CD8-positive, alpha-beta memory T cell (primary cell): ENCODE results near the gene SUMF1. TPM values are rescaled to one million over a fixed set of nuclear protein-coding genes. Genes with fewer than 3 reads are reported as not detected.

Experiments used
- CTCF ChIA-PET: fragments of 350-600 bp; sonication (Branson Sonifier 250); formaldehyde crosslinking; loops from one replicate; lab custom pipeline; 2021; ENCODE audit warnings: antibody characterized with exemption; lab: Charles Lee
- POLR2A ChIA-PET: fragments of 350-600 bp; sonication (Branson Sonifier 250); formaldehyde crosslinking; loops from one replicate; lab custom pipeline; 2021; ENCODE audit warnings: antibody characterized with exemption; lab: Charles Lee
- DNase-seq, 5 donors: peaks; one replicate each; pipeline versions ENCODE4 v3.0.0 to v3.0.0-alpha.2; 2020 to 2022; ENCODE audit warnings: mixed read lengths in 1 of 5
- H3K27ac ChIP-seq: one replicate; pipeline ENCODE4 v1.7.0; 2013; ENCODE audit warnings: low read depth, mild to moderate bottlenecking, low read length, moderate library complexity
- H3K27me3 ChIP-seq: 2 replicates; pipeline ENCODE4 v1.7.0; 2013; ENCODE audit warnings: low read length, mild to moderate bottlenecking; ENCODE audit not compliant: insufficient read depth, poor library complexity, severe bottlenecking
- H3K36me3 ChIP-seq: 2 replicates; pipeline ENCODE4 v1.7.0; 2013; ENCODE audit warnings: mild to moderate bottlenecking, low read length, moderate library complexity; ENCODE audit not compliant: insufficient read depth
- H3K4me1 ChIP-seq: 2 replicates; pipeline ENCODE4 v1.7.0; 2013; ENCODE audit warnings: mild to moderate bottlenecking, low read length, moderate library complexity; ENCODE audit not compliant: insufficient read depth
- H3K4me3 ChIP-seq: 2 replicates; pipeline ENCODE4 v1.7.0; 2013; ENCODE audit warnings: mild to moderate bottlenecking, low read length
- H3K9me3 ChIP-seq: 2 replicates; pipeline ENCODE4 v1.7.0; 2013; ENCODE audit warnings: mild to moderate bottlenecking, low read length
- H3K27ac Mint-ChIP-seq, 8 donors: one replicate each; pipeline ENCODE4 v1.8.0; 2020 to 2021; ENCODE audit warnings: mixed read lengths in 8 of 8, mild to moderate bottlenecking in 6 of 8, inconsistent platforms in 3 of 8, moderate library complexity in 3 of 8
- H3K27me3 Mint-ChIP-seq, 2 donors: one replicate each; pipeline ENCODE4 v1.8.0; 2020 to 2021; ENCODE audit warnings: mixed read lengths in 2 of 2, mild to moderate bottlenecking in 1 of 2, moderate library complexity in 1 of 2
- H3K36me3 Mint-ChIP-seq, 3 donors: one replicate each; pipeline ENCODE4 v1.8.0; 2020 to 2021; ENCODE audit warnings: mixed read lengths in 3 of 3, inconsistent platforms in 1 of 3, mild to moderate bottlenecking in 1 of 3
- H3K4me1 Mint-ChIP-seq, 3 donors: one replicate each; pipeline ENCODE4 v1.8.0; 2020 to 2021; ENCODE audit warnings: mixed read lengths in 3 of 3, inconsistent platforms in 1 of 3, mild to moderate bottlenecking in 1 of 3
- H3K4me3 Mint-ChIP-seq, 7 donors: one replicate each; pipeline ENCODE4 v1.8.0; 2020 to 2021; ENCODE audit warnings: mixed read lengths in 7 of 7, mild to moderate bottlenecking in 6 of 7, moderate library complexity in 4 of 7, inconsistent platforms in 2 of 7
- H3K9me3 Mint-ChIP-seq, 5 donors: one replicate each; pipeline ENCODE4 v1.8.0; 2020 to 2022; ENCODE audit warnings: mixed read lengths in 5 of 5, mild to moderate bottlenecking in 3 of 5, moderate library complexity in 2 of 5, inconsistent platforms in 1 of 5
- polyA plus RNA-seq: library from polyadenylated mRNA; unstranded; fragments of 300-500 nt; fragmentation: Illumina TruSeq; gene quantifications from one replicate; pipeline ENCODE4 v1.2.3, GENCODE V29; 2021
- total RNA-seq, 2 experiments: library from RNA; stranded (reverse); gene quantifications; one replicate each; pipeline ENCODE4 v1.2.3, GENCODE V29; 2021

The SUMF1 gene
- total and polyA plus RNA-seq, 3 experiments from 2014 or later, result 12.1 to 28.7 (median 13.0) TPM

DNA sequence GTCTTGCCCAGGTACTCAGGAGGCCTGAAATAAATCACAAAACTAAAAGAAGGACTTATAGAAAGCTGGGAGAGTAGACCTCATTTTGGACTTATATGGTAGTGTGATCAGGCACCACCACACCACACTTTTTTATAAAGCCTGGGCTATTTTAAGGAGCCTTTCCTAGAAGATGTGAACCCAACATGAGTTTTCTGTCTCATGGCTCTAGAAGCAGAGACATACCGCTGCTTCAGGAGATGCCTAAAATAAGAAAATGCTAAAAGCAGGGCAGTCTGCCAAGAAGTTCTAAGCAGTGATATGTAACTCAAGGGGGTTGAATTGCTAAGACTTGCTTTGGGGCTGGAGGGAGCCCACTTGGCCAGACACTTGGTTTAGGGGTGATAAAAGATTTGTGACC, 49.6 kb downstream of the SUMF1 start:
- H3K4me3 Mint-ChIP-seq, result no peak overlapping the region
- no peaks in the 10 kb centered on the region for H3K27me3 Mint-ChIP-seq
- Histone ChIP-seq H3K9me3 (no peaks in the 10 kb centered on the region), H3K36me3 (no peaks in the 10 kb centered on the region), H3K4me1 (no peaks in the 10 kb centered on the region), H3K27ac (no peak overlapping the region), H3K4me3 (no peak overlapping the region), H3K27me3 (no peaks in the 10 kb centered on the region)
- peak overlapping the region in 1 of 8 donors; percentile 47 for H3K27ac Mint-ChIP-seq
- H3K9me3 Mint-ChIP-seq, result no peaks in the 10 kb centered on the region
- DNase-seq, result no peak
- ChIA-PET CTCF (no interaction called here), POLR2A (no interaction called here)
- H3K4me1 Mint-ChIP-seq, result no peaks in the 10 kb centered on the region
- peaks cover 0 to 54% (median 7%) of the 10 kb centered on the region in 3 donors for H3K36me3 Mint-ChIP-seq

DNA sequence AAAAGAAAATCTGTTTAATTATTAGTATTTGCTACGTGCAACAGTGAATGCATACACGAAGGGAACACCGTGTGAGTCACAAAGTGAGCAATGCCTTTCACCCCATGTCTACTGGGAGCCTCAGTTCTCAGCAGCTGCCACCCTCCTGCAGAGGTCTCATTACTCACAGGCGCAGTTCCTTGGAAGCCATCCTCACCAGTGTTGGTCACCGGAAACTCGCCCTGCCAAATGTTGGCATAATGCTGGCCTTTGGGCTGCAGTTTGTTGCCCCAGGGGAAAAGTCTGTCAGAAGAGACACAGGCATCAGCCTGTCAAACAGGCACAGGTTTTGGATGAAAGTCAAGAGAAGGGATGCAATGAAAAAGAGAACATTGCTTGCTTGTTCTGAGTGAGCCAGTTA, 50.1 kb downstream of the SUMF1 start:
- H3K4me1 Mint-ChIP-seq, result no peaks in the 10 kb centered on the region
- H3K27ac ChIP-seq, result no peak overlapping the region
- no peak for DNase-seq
- H3K27ac Mint-ChIP-seq, result peak overlapping the region in 1 of 8 donors; percentile 76
- H3K36me3 Mint-ChIP-seq, result peaks cover 0 to 58% (median 9%) of the 10 kb centered on the region in 3 donors
- no peaks in the 10 kb centered on the region for H3K4me1 ChIP-seq
- H3K9me3 Mint-ChIP-seq, result no peaks in the 10 kb centered on the region
- POLR2A ChIA-PET, result no interaction called here
- no peak overlapping the region for H3K4me3 Mint-ChIP-seq
- no peaks in the 10 kb centered on the region for H3K36me3 ChIP-seq
- no peaks in the 10 kb centered on the region for H3K27me3 Mint-ChIP-seq
- CTCF ChIA-PET, result no interaction called here
- H3K4me3 ChIP-seq, result no peak overlapping the region
- H3K27me3 ChIP-seq, result no peaks in the 10 kb centered on the region
- no peaks in the 10 kb centered on the region for H3K9me3 ChIP-seq

DNA sequence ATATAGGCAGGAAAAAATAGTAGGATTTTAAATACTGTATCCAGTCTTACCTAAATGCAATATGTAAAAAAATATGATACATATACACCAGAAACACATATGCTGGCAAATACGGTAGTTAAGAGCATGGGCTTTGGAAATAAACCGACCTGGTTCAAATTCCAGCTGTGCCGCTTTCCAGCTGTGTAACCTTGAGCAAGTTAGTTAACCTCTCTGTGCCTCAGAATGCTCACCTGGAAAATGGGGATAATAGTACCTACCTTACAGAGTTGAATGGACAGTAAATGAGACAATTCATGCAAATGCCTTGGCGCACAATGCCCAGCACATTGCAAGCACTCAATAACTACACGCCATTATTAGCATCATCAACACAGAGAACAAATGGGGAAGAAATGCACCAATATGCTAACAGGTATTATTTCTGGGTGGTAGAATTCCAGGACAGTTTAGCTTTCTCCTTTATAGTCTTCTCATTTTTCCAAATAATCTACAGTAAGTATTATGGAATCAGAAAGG, 50.6 kb downstream of the SUMF1 start:
- H3K36me3 Mint-ChIP-seq, result peaks cover 0 to 61% (median 9%) of the 10 kb centered on the region in 3 donors
- no peak overlapping the region for H3K4me3 ChIP-seq
- no peaks in the 10 kb centered on the region for H3K27me3 Mint-ChIP-seq
- CTCF ChIA-PET, result no interaction called here
- H3K27ac ChIP-seq, result no peak overlapping the region
- DNase-seq, result no peak
- POLR2A ChIA-PET, result no interaction called here
- no peaks in the 10 kb centered on the region for H3K36me3 ChIP-seq
- H3K4me3 Mint-ChIP-seq, result no peak overlapping the region
- H3K4me1 Mint-ChIP-seq, result no peaks in the 10 kb centered on the region
- no peaks in the 10 kb centered on the region for H3K4me1 ChIP-seq
- no peaks in the 10 kb centered on the region for H3K9me3 Mint-ChIP-seq
- H3K27ac Mint-ChIP-seq, result no peak overlapping the region
- H3K9me3 ChIP-seq, result no peaks in the 10 kb centered on the region
- H3K27me3 ChIP-seq, result no peaks in the 10 kb centered on the region

DNA sequence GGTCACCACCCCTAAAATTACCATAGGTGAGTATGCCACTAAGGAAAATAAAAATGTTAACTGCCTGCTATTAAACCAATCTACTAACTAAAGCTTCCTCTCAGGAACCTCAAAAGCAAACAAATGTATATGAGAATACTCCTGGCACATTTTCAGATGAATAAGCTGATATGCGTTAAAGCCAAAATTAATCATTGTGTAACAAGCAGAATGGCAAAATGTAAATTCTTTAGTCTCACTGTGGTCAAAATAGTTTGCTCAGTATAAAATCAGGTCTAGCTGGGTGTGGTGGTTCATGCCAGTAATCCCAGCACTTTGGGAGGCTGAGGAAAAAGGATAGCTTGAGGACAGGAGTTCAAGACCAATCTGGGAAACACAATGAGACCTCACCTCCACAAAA, 53.6 kb downstream of the SUMF1 start:
- CTCF ChIA-PET, result interaction anchor here (1.3 to 1.8 kb wide), 3 partner anchors 10 to 63 kb away, joined by 3 to 4 read pairs (median 3); no protein-coding TSS in a partner anchor
- H3K4me1 ChIP-seq, result peaks cover 7% of the 10 kb centered on the region
- H3K27me3 Mint-ChIP-seq, result no peaks in the 10 kb centered on the region
- H3K9me3 Mint-ChIP-seq, result no peaks in the 10 kb centered on the region
- H3K36me3 Mint-ChIP-seq, result peaks cover 0 to 68% (median 19%) of the 10 kb centered on the region in 3 donors
- POLR2A ChIA-PET, result no interaction called here
- H3K27ac ChIP-seq, result no peak overlapping the region
- H3K27me3 ChIP-seq, result no peaks in the 10 kb centered on the region
- no peaks in the 10 kb centered on the region for H3K36me3 ChIP-seq
- DNase-seq, result no peak
- no peaks in the 10 kb centered on the region for H3K9me3 ChIP-seq
- peaks cover 14 to 15% (median 14%) of the 10 kb centered on the region in 3 donors for H3K4me1 Mint-ChIP-seq
- no peak overlapping the region for H3K4me3 Mint-ChIP-seq
- H3K27ac Mint-ChIP-seq, result no peak overlapping the region
- H3K4me3 ChIP-seq, result no peak overlapping the region

DNA sequence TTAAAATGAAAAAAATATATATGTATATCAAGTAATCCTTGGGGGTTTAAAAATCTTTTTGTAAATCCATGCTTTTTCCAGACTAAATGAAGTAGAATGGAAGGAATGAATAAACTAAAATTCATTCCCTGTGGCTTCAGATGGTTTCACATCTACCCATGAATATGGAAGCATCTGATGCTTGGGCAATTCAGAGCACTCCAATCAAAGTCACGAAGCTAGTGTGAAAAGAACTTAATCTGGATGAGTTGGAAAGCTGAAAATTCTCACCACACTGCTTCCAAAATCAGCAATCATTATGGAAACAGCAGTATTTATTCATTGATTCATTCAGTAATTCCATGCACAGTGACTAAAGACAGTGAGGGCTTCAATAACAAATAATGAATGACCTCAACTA, 55.2 kb downstream of the SUMF1 start:
- no peak overlapping the region for H3K4me3 Mint-ChIP-seq
- CTCF ChIA-PET, result interaction anchor here (1.5 kb wide), 1 partner anchor 61 kb away, joined by 3 read pairs; no protein-coding TSS in a partner anchor
- Histone ChIP-seq H3K27me3 (no peaks in the 10 kb centered on the region), H3K4me1 (peaks cover 7% of the 10 kb centered on the region), H3K9me3 (no peaks in the 10 kb centered on the region), H3K27ac (no peak overlapping the region), H3K4me3 (no peak overlapping the region), H3K36me3 (no peaks in the 10 kb centered on the region)
- no peak for DNase-seq
- no peak overlapping the region for H3K27ac Mint-ChIP-seq
- POLR2A ChIA-PET, result no interaction called here
- no peaks in the 10 kb centered on the region for H3K9me3 Mint-ChIP-seq
- H3K4me1 Mint-ChIP-seq, result peaks cover 19 to 27% (median 25%) of the 10 kb centered on the region in 3 donors
- H3K27me3 Mint-ChIP-seq, result no peaks in the 10 kb centered on the region
- peaks cover 0 to 71% (median 23%) of the 10 kb centered on the region in 3 donors for H3K36me3 Mint-ChIP-seq

DNA sequence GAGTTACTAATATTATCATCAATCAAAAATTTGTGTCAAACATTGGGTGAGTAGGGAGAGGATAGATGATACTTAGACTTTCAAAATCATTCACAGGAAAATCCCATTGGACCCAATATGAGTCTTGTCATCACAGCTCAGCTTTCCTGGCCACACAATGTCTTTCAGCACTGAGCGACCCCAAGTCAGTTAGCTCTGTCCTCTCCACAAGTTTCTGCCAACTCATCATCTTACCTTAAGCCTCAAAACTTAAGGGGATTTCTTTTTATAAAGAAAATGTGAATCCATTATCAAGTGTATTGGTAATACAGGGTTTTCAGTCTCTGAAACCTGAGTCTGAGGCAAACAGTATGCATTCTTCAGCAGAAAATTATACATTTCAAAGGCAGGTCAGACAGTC, 55.8 kb downstream of the SUMF1 start:
- H3K4me1 ChIP-seq, result peaks cover 7% of the 10 kb centered on the region
- CTCF ChIA-PET, result no interaction called here
- H3K9me3 ChIP-seq, result no peaks in the 10 kb centered on the region
- no peaks in the 10 kb centered on the region for H3K27me3 ChIP-seq
- POLR2A ChIA-PET, result no interaction called here
- DNase-seq, result no peak
- Mint-ChIP-seq H3K4me1 (peaks cover 22 to 30% (median 29%) of the 10 kb centered on the region in 3 donors), H3K27me3 (no peaks in the 10 kb centered on the region), H3K9me3 (no peaks in the 10 kb centered on the region), H3K36me3 (peaks cover 0 to 69% (median 21%) of the 10 kb centered on the region in 3 donors), H3K4me3 (no peak overlapping the region), H3K27ac (peak overlapping the region in 1 of 8 donors; percentile 61)
- no peak overlapping the region for H3K4me3 ChIP-seq
- no peaks in the 10 kb centered on the region for H3K36me3 ChIP-seq
- H3K27ac ChIP-seq, result no peak overlapping the region

DNA sequence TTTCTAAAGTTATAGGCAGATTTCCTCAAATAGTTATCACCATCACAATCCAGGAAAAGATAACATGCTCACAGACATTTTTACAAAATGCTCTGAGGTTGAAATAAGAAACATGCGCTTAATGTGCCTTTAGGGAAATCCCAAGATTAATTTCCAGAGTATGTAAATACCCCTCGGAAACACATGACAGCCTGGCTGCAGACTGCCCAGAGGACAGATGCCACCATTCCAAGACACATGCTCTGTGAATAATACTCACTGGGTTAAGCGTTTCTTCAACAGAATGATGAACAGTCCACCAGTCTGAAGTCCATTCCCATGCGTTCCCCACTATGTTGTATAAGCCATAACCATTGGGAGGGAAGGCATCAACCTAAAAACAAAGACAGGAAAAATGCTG, 56.5 kb downstream of the SUMF1 start:
- H3K9me3 ChIP-seq, result no peaks in the 10 kb centered on the region
- H3K27ac Mint-ChIP-seq, result peak overlapping the region in 1 of 8 donors; percentile 62

DNA sequence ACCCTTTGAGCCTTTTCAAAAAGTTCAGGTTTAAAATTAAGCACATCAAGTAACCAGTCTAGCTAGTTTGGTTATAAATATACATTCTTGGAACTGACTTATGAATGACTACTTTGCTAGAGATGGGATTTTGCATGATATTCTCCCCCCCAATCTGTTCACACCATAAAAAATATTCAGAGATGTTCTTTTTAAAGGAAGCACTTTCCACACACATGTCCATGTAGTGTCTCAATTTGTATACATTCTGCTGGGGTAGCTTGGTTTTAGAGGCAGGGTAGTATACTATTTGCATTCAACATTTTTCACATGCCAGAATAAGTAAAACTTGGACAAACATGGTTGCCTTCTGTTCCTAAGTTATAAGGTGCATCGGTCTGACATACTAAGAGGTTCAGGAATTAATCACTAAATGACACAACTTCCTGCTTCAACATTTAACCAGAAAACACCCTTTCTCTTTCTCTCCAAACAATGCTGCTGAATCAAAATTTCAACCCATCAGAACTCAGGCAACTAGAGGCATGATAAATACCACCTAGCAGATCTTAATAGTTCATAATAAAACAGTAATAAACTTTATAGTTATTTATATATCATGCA, 57.0 kb downstream of the SUMF1 start:
- Mint-ChIP-seq H3K27ac (peak overlapping the region in 6 of 8 donors; percentile 6 to 87 (median 78)), H3K4me3 (peak overlapping the region in 1 of 7 donors; percentile 47), H3K27me3 (no peaks in the 10 kb centered on the region), H3K4me1 (peaks cover 23 to 30% (median 29%) of the 10 kb centered on the region in 3 donors), H3K36me3 (peaks cover under 1 to 65% (median 25%) of the 10 kb centered on the region in 3 donors), H3K9me3 (no peaks in the 10 kb centered on the region)
- H3K9me3 ChIP-seq, result no peaks in the 10 kb centered on the region
- H3K4me1 ChIP-seq, result peaks cover 7% of the 10 kb centered on the region
- CTCF ChIA-PET, result no interaction called here
- H3K36me3 ChIP-seq, result no peaks in the 10 kb centered on the region
- DNase-seq, result no peak
- POLR2A ChIA-PET, result no interaction called here
- no peak overlapping the region for H3K27ac ChIP-seq
- H3K27me3 ChIP-seq, result no peaks in the 10 kb centered on the region
- no peak overlapping the region for H3K4me3 ChIP-seq

More for the DNA sequence above, 56.5 kb downstream of the SUMF1 start:
- Mint-ChIP-seq H3K4me3 (no peak overlapping the region), H3K36me3 (peaks cover 0 to 66% (median 23%) of the 10 kb centered on the region in 3 donors), H3K4me1 (peaks cover 22 to 30% (median 29%) of the 10 kb centered on the region in 3 donors), H3K9me3 (no peaks in the 10 kb centered on the region), H3K27me3 (no peaks in the 10 kb centered on the region)
- no peak overlapping the region for H3K4me3 ChIP-seq
- no peak for DNase-seq
- H3K27ac ChIP-seq, result no peak overlapping the region
- H3K4me1 ChIP-seq, result peaks cover 7% of the 10 kb centered on the region
- CTCF ChIA-PET, result no interaction called here
- no peaks in the 10 kb centered on the region for H3K36me3 ChIP-seq
- H3K27me3 ChIP-seq, result no peaks in the 10 kb centered on the region
- POLR2A ChIA-PET, result no interaction called here
